GM12878 (cell line): ENCODE results near the gene WDHD1. TPM values are rescaled to one million over a fixed set of nuclear protein-coding genes. Genes with fewer than 3 reads are reported as not detected.

ENCODE experiments used
- BHLHE40 ChIP-seq, 2 experiments: fragments of 450-650 bp in 1 of 2; IDR thresholded peaks; 2 replicates each; pipeline ENCODE4 v1.6.1; 2011 to 2017; ENCODE audit warnings: low read depth in 2 of 2, borderline replicate concordance in 1 of 2, improper control_type of control experiment in 1 of 2, low read length in 1 of 2, mild to moderate bottlenecking in 1 of 2
- BMI1 ChIP-seq: fragments of 450-650 bp; IDR thresholded peaks from 2 replicates; pipeline ENCODE4 v1.6.1; 2016; ENCODE audit warnings: mild to moderate bottlenecking, moderate library complexity, borderline replicate concordance
- CHD2 ChIP-seq: IDR thresholded peaks from 2 replicates; pipeline ENCODE4 v1.6.1; 2011; ENCODE audit warnings: low read depth, low read length, improper control_type of control experiment, borderline replicate concordance
- DPF2 ChIP-seq: fragments of 450-650 bp; IDR thresholded peaks from 2 replicates; pipeline ENCODE4 v1.6.1; 2017; ENCODE audit warnings: mild to moderate bottlenecking
- JUNB ChIP-seq: IDR thresholded peaks from 2 replicates; pipeline ENCODE4 v1.6.1; 2016; ENCODE audit warnings: antibody characterized with exemption, mild to moderate bottlenecking
- MEF2A ChIP-seq: IDR thresholded peaks from 2 replicates; pipeline ENCODE4 v1.6.1; 2011; ENCODE audit warnings: low read depth, mild to moderate bottlenecking, low read length, moderate library complexity; ENCODE audit not compliant: insufficient read depth
- MYB ChIP-seq: fragments of 150-350 bp; IDR thresholded peaks from 2 replicates; pipeline ENCODE4 v1.6.1; 2014; ENCODE audit warnings: mild to moderate bottlenecking, low read depth, low read length, borderline replicate concordance
- NFIC ChIP-seq: IDR thresholded peaks from 2 replicates; pipeline ENCODE4 v1.6.1; 2012; ENCODE audit warnings: low read depth, mild to moderate bottlenecking, inconsistent platforms, low read length, moderate library complexity
- NFXL1 ChIP-seq: fragments of 450-650 bp; IDR thresholded peaks from 2 replicates; pipeline ENCODE4 v1.6.1; 2017; ENCODE audit warnings: antibody characterized with exemption, mild to moderate bottlenecking, borderline replicate concordance
- POLR2A ChIP-seq: IDR thresholded peaks from 2 replicates; pipeline ENCODE4 v1.6.1; 2011; ENCODE audit warnings: low read depth, mild to moderate bottlenecking, low read length
- POLR2AphosphoS5 ChIP-seq: IDR thresholded peaks from 2 replicates; pipeline ENCODE4 v1.6.1; 2011; ENCODE audit warnings: mild to moderate bottlenecking, low read length, inconsistent platforms
- POU2F2 ChIP-seq: IDR thresholded peaks from 3 replicates; pipeline ENCODE4 v1.6.1; 2011; ENCODE audit warnings: low read depth, mild to moderate bottlenecking, low read length, borderline replicate concordance
- RFX5 ChIP-seq: IDR thresholded peaks from 2 replicates; pipeline ENCODE4 v1.6.1; 2011; ENCODE audit warnings: low read depth, low read length, improper control_type of control experiment
- RUNX3 ChIP-seq: IDR thresholded peaks from 2 replicates; pipeline ENCODE4 v1.6.1; 2012; ENCODE audit warnings: low read length, inconsistent platforms
- SMARCA5 ChIP-seq: fragments of 450-650 bp; IDR thresholded peaks from 2 replicates; pipeline ENCODE4 v1.6.1; 2017; ENCODE audit warnings: mild to moderate bottlenecking
- SPI1 ChIP-seq: IDR thresholded peaks from 2 replicates; pipeline ENCODE4 v1.6.1; 2011; ENCODE audit warnings: low read depth, mild to moderate bottlenecking, low read length, moderate library complexity, borderline replicate concordance; ENCODE audit not compliant: insufficient read depth
- SREBF2 ChIP-seq: IDR thresholded peaks from 2 replicates; pipeline ENCODE4 v1.6.1; 2012; ENCODE audit warnings: mild to moderate bottlenecking, low read length
- WRNIP1 ChIP-seq: IDR thresholded peaks from 2 replicates; pipeline ENCODE4 v1.6.1; 2011; ENCODE audit warnings: low read depth, low read length, improper control_type of control experiment, borderline replicate concordance
- ZBED1 ChIP-seq: IDR thresholded peaks from 2 replicates; pipeline ENCODE4 v1.6.1; 2016; ENCODE audit warnings: borderline replicate concordance
- polyA plus RNA-seq, 11 experiments: library from polyadenylated mRNA; depleted of rRNA in 4 of 11; unstranded in 6 of 11; stranded (reverse) in 5 of 11; fragments of >200 nt; fragmentation: Nextera tagmentation in 4 of 11; fragmentation: Illumina TruSeq in 1 of 11; extraction: Ambion mirVana in 4 of 11; extraction: Trizol in 1 of 11; gene quantifications; 1 replicate in 1 of 11; 2 replicates in 10 of 11; pipeline versions ENCODE4 v1.2.1 to v1.2.3, GENCODE V29; 2011 to 2016; ENCODE audit warnings: inconsistent platforms in 2 of 11, missing spikeins in 2 of 11, low read depth in 1 of 11
- total RNA-seq, 4 experiments: library from RNA; depleted of rRNA in 3 of 4; stranded (reverse); fragments of >200 nt in 3 of 4; fragmentation: Illumina TruSeq in 1 of 4; extraction: Trizol in 1 of 4; gene quantifications; 2 replicates each; pipeline versions ENCODE4 v1.2.1 to v1.2.3, GENCODE V29; 2013 to 2021
- TF ChIP-seq, protein P1 (sequence below): fragments of 450-650 bp; IDR thresholded peaks from 2 replicates; pipeline ENCODE4 v1.6.1; 2017; ENCODE audit warnings: mild to moderate bottlenecking, moderate library complexity
- TF ChIP-seq, protein P2 (sequence below): fragments of 450-650 bp; IDR thresholded peaks from 2 replicates; pipeline ENCODE4 v1.6.1; 2016; ENCODE audit warnings: mild to moderate bottlenecking, moderate library complexity, borderline replicate concordance

WDHD1 gene
- total and polyA plus RNA-seq, 10 of the 15 experiments (the other 5 are each of a cell fraction or from before 2014, with no cell fraction given): 11.3 to 50.5 (median 32.6) TPM

DNA sequence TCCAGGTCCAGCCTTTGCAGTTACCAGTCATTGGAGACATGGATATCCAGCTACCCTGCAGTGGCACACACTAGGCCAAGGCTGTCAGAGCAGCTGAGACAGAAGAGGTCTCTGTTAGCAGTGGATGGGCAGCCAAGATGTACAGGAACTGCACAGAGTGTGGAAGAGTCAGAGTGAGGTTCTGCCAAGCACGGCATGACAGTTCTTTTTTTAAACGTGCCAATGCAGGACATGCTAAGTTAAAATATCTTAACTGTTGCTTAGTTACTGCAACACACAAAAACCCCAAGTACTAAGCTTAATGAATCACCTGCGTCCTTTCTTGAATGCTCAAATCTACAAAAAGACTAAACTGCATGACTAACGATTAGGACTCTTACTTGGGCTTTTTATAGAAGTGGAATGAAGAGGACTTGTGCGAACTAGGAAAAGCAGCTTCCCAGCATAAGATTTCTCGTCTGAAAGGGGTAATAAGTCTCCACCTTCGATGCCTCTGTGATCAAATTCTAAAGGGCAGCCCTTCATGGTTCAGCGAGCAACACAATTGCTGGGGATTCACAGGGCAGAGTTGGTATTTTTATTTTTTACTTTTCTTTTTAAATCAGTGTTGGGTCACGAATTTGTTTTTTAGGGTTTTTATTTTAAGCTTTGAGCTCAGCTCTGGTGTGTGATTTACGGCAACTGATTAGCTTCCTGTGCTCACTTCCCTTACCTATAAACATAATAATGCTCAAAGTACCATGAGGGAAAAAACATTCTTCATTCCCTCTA, 45.2 kb upstream of the WDHD1 start (continued):
- TF ChIP-seq, protein P1, sequence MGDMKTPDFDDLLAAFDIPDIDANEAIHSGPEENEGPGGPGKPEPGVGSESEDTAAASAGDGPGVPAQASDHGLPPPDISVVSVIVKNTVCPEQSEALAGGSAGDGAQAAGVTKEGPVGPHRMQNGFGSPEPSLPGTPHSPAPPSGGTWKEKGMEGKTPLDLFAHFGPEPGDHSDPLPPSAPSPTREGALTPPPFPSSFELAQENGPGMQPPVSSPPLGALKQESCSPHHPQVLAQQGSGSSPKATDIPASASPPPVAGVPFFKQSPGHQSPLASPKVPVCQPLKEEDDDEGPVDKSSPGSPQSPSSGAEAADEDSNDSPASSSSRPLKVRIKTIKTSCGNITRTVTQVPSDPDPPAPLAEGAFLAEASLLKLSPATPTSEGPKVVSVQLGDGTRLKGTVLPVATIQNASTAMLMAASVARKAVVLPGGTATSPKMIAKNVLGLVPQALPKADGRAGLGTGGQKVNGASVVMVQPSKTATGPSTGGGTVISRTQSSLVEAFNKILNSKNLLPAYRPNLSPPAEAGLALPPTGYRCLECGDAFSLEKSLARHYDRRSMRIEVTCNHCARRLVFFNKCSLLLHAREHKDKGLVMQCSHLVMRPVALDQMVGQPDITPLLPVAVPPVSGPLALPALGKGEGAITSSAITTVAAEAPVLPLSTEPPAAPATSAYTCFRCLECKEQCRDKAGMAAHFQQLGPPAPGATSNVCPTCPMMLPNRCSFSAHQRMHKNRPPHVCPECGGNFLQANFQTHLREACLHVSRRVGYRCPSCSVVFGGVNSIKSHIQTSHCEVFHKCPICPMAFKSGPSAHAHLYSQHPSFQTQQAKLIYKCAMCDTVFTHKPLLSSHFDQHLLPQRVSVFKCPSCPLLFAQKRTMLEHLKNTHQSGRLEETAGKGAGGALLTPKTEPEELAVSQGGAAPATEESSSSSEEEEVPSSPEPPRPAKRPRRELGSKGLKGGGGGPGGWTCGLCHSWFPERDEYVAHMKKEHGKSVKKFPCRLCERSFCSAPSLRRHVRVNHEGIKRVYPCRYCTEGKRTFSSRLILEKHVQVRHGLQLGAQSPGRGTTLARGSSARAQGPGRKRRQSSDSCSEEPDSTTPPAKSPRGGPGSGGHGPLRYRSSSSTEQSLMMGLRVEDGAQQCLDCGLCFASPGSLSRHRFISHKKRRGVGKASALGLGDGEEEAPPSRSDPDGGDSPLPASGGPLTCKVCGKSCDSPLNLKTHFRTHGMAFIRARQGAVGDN: peak; percentile 88
- peak; percentile 42; the same call in 1 of the 2 replicates for TF ChIP-seq MYB
- TF ChIP-seq, protein P2, sequence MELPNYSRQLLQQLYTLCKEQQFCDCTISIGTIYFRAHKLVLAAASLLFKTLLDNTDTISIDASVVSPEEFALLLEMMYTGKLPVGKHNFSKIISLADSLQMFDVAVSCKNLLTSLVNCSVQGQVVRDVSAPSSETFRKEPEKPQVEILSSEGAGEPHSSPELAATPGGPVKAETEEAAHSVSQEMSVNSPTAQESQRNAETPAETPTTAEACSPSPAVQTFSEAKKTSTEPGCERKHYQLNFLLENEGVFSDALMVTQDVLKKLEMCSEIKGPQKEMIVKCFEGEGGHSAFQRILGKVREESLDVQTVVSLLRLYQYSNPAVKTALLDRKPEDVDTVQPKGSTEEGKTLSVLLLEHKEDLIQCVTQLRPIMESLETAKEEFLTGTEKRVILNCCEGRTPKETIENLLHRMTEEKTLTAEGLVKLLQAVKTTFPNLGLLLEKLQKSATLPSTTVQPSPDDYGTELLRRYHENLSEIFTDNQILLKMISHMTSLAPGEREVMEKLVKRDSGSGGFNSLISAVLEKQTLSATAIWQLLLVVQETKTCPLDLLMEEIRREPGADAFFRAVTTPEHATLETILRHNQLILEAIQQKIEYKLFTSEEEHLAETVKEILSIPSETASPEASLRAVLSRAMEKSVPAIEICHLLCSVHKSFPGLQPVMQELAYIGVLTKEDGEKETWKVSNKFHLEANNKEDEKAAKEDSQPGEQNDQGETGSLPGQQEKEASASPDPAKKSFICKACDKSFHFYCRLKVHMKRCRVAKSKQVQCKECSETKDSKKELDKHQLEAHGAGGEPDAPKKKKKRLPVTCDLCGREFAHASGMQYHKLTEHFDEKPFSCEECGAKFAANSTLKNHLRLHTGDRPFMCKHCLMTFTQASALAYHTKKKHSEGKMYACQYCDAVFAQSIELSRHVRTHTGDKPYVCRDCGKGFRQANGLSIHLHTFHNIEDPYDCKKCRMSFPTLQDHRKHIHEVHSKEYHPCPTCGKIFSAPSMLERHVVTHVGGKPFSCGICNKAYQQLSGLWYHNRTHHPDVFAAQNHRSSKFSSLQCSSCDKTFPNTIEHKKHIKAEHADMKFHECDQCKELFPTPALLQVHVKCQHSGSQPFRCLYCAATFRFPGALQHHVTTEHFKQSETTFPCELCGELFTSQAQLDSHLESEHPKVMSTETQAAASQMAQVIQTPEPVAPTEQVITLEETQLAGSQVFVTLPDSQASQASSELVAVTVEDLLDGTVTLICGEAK: peak; percentile 11; the same call in 1 of the 2 replicates
- no peak; the same call in 1 of the 2 replicates for TF ChIP-seq MEF2A
- peak; percentile 66; the same call in 1 of the 2 replicates for TF ChIP-seq DPF2
- TF ChIP-seq POLR2A: peak; percentile 50; the same call in 1 of the 2 replicates
- TF ChIP-seq SREBF2: no peak
- TF ChIP-seq BHLHE40 (IDR thresholded peaks at IDR 0.05; ENCODE audit: borderline replicate concordance in 1 of 2, low read depth in 2 of 2, low read length in 1 of 2): peak; percentile 80 to 85; a peak in 3 of 4 replicates
- TF ChIP-seq POLR2AphosphoS5: peak; percentile 81
- peak; percentile 40; the same call in 1 of the 2 replicates for TF ChIP-seq JUNB
- TF ChIP-seq WRNIP1: no peak
- TF ChIP-seq SPI1: peak; percentile 36; the same call in 1 of the 2 replicates
- peak; percentile 75; the same call in 1 of the 2 replicates for TF ChIP-seq ZBED1
- no peak for TF ChIP-seq SMARCA5
- no peak for TF ChIP-seq CHD2
- TF ChIP-seq NFIC: peak; percentile 25; the same call in 1 of the 2 replicates
- TF ChIP-seq RUNX3: peak; percentile 52
- no peak for TF ChIP-seq RFX5
- no peak; the same call in 2 of the 3 replicates for TF ChIP-seq POU2F2
- peak; percentile 79 for TF ChIP-seq BMI1
- TF ChIP-seq NFXL1: no peak
